Suppressor macrophage treated with lipopolysaccharide for 4 hours (primary cell): Measurements from ENCODE around the gene ZFR2.
A peak's percentile ranks its signal among the peaks of the same experiment; 100 is the strongest.
"Not testable (repeated sequence)": the region's sequence is repeated elsewhere in the genome, so short reads cannot be mapped to it uniquely, and the experiment has no call there.

Source experiments
- DNase-seq: peaks from one replicate; pipeline ENCODE4 v3.0.0-alpha.2; 2020

ZFR2 gene

GRCh38 chr19:3768748-3769099 is 100.1 kb downstream of the ZFR2 start:
- no peak for DNase-seq

GRCh38 chr19:3768015-3768747 is 100.7 kb downstream of the ZFR2 start:
- DNase-seq = no peak

- DNase-seq = no peak
These were observed 101.8 kb downstream of the ZFR2 start for GRCh38 chr19:3767050-3767449.

- DNase-seq = no peak
These were observed 102.3 kb downstream of the ZFR2 start for GRCh38 chr19:3766520-3766919.

GRCh38 chr19:3765757-3766156 is 103.1 kb downstream of the ZFR2 start:
- not testable (repeated sequence) for DNase-seq

GRCh38 chr19:3765121-3765520 is 103.7 kb downstream of the ZFR2 start:
- DNase-seq = no peak

GRCh38 chr19:3762501-3763459 is 106.1 kb downstream of the ZFR2 start, which contains the start of gene MRPL54:
MRPL54 (plus strand) TSS chr19:3762682; CDS start chr19:3762701, 19 bp downstream.
- DNase-seq = peak; percentile 100

- no peak for DNase-seq
These were observed 106.7 kb downstream of the ZFR2 start for GRCh38 chr19:3762130-3762473.

GRCh38 chr19:3761382-3762129 is 107.3 kb downstream of the ZFR2 start, which contains the start of gene APBA3:
APBA3 (minus strand) TSS chr19:3761692; CDS start chr19:3760264, 1,428 bp downstream.
- peak; percentile 97 for DNase-seq

- no peak for DNase-seq
These were observed 107.9 kb downstream of the ZFR2 start for GRCh38 chr19:3760871-3761361.

GRCh38 chr19:3759482-3760254 is 109.2 kb downstream of the ZFR2 start:
- no peak for DNase-seq

GRCh38 chr19:3758297-3758696 is 110.5 kb downstream of the ZFR2 start:
- DNase-seq = not testable (repeated sequence)

GRCh38 chr19:3757705-3758104 is 111.1 kb downstream of the ZFR2 start:
- DNase-seq = not testable (repeated sequence)
